Activated naive CD8-positive, alpha-beta T cell treated with anti-CD3 and anti-CD28 coated beads, Interleukin-2, amount 10 ng/mL, durations not matched to agents 7 days and 5 days (primary cell): ENCODE measurements around the gene CACNA2D1. TPM values are rescaled to one million over a fixed set of nuclear protein-coding genes. Genes with fewer than 3 reads are reported as not detected.

ENCODE experiments used
- ATAC-seq: fragments of 150-1000 bp; cut with Tn5 transposase; one replicate; pipeline ENCODE4 v1.10.0; 2021; ENCODE audit warnings: low read depth, moderate library complexity
- POLR2A ChIA-PET: fragments of 350-600 bp; sonication (Branson Sonifier 250); formaldehyde crosslinking; loops from one replicate; lab custom pipeline; 2021; ENCODE audit warnings: antibody characterized with exemption; lab: Charles Lee
- DNase-seq: peaks from one replicate; pipeline ENCODE4 v3.0.0; 2021
- H3K27ac Mint-ChIP-seq: one replicate; pipeline ENCODE4 v1.8.0; 2022; ENCODE audit warnings: mild to moderate bottlenecking, mixed read lengths
- H3K27me3 Mint-ChIP-seq: one replicate; pipeline ENCODE4 v1.8.0; 2022; ENCODE audit warnings: mild to moderate bottlenecking, moderate library complexity, mixed read lengths
- H3K36me3 Mint-ChIP-seq: one replicate; pipeline ENCODE4 v1.8.0; 2021; ENCODE audit warnings: mild to moderate bottlenecking, mixed read lengths
- H3K4me1 Mint-ChIP-seq: one replicate; pipeline ENCODE4 v1.8.0; 2021; ENCODE audit warnings: mixed read lengths
- H3K4me3 Mint-ChIP-seq: one replicate; pipeline ENCODE4 v1.8.0; 2022; ENCODE audit warnings: mild to moderate bottlenecking, moderate library complexity, mixed read lengths
- H3K9me3 Mint-ChIP-seq: one replicate; pipeline ENCODE4 v1.8.0; 2021; ENCODE audit warnings: mixed read lengths
- total RNA-seq, 2 experiments: library from RNA; stranded (reverse); gene quantifications; one replicate each; pipeline ENCODE4 v1.2.3, GENCODE V29; 2021

CACNA2D1 gene
- total RNA-seq, 2 experiments from 2014 or later = not detected

- ATAC-seq = no peak
Observed at GRCh38 chr7:82126576-82126975, 317.0 kb downstream of the CACNA2D1 start.

GRCh38 chr7:82124445-82124844 lies 319.1 kb downstream of the CACNA2D1 start:
- H3K27me3 Mint-ChIP-seq = no peaks in the 10 kb centered on the region
- ATAC-seq = no peak

More at GRCh38 chr7:82126576-82126975, 317.0 kb downstream of the CACNA2D1 start:
- POLR2A ChIA-PET = no interaction called here
- Mint-ChIP-seq H3K4me1 (no peaks in the 10 kb centered on the region), H3K4me3 (no peak overlapping the region), H3K36me3 (no peaks in the 10 kb centered on the region), H3K27me3 (no peaks in the 10 kb centered on the region), H3K27ac (no peak overlapping the region), H3K9me3 (no peaks in the 10 kb centered on the region)
- DNase-seq = no peak

GRCh38 chr7:82122275-82122674 lies 321.3 kb downstream of the CACNA2D1 start:
- Mint-ChIP-seq H3K27ac (no peak overlapping the region), H3K4me1 (no peaks in the 10 kb centered on the region), H3K36me3 (no peaks in the 10 kb centered on the region), H3K9me3 (no peaks in the 10 kb centered on the region), H3K27me3 (no peaks in the 10 kb centered on the region), H3K4me3 (no peak overlapping the region)
- POLR2A ChIA-PET = no interaction called here
- DNase-seq = no peak
- no peak for ATAC-seq

More at GRCh38 chr7:82124445-82124844, 319.1 kb downstream of the CACNA2D1 start:
- no peak for DNase-seq
- Mint-ChIP-seq H3K4me3 (no peak overlapping the region), H3K36me3 (no peaks in the 10 kb centered on the region), H3K9me3 (no peaks in the 10 kb centered on the region), H3K4me1 (no peaks in the 10 kb centered on the region), H3K27ac (no peak overlapping the region)
- POLR2A ChIA-PET = no interaction called here

- no peaks in the 10 kb centered on the region for H3K4me1 Mint-ChIP-seq
- H3K9me3 Mint-ChIP-seq = no peaks in the 10 kb centered on the region
- H3K36me3 Mint-ChIP-seq = no peaks in the 10 kb centered on the region
- H3K27me3 Mint-ChIP-seq = no peaks in the 10 kb centered on the region
- no peak overlapping the region for H3K27ac Mint-ChIP-seq
- ATAC-seq (no peak), DNase-seq (no peak)
- no peak overlapping the region for H3K4me3 Mint-ChIP-seq
- POLR2A ChIA-PET = no interaction called here
Observed at GRCh38 chr7:82114237-82114636, 329.3 kb downstream of the CACNA2D1 start.

GRCh38 chr7:82110146-82110840 lies 333.3 kb downstream of the CACNA2D1 start:
- no peaks in the 10 kb centered on the region for H3K36me3 Mint-ChIP-seq
- POLR2A ChIA-PET = no interaction called here
- H3K9me3 Mint-ChIP-seq = no peaks in the 10 kb centered on the region
- ATAC-seq = no peak
- no peak overlapping the region for H3K27ac Mint-ChIP-seq
- H3K4me3 Mint-ChIP-seq = no peak overlapping the region
- H3K4me1 Mint-ChIP-seq = no peaks in the 10 kb centered on the region
- DNase-seq = no peak
- no peaks in the 10 kb centered on the region for H3K27me3 Mint-ChIP-seq

- POLR2A ChIA-PET = no interaction called here
- Mint-ChIP-seq H3K27me3 (no peaks in the 10 kb centered on the region), H3K36me3 (no peaks in the 10 kb centered on the region), H3K27ac (no peak overlapping the region), H3K4me1 (no peaks in the 10 kb centered on the region), H3K9me3 (no peaks in the 10 kb centered on the region), H3K4me3 (no peak overlapping the region)
- DNase-seq = no peak
- ATAC-seq = no peak
Observed at GRCh38 chr7:82109288-82109687, 334.3 kb downstream of the CACNA2D1 start.

- DNase-seq = no peak
- H3K9me3 Mint-ChIP-seq = no peaks in the 10 kb centered on the region
- POLR2A ChIA-PET = no interaction called here
- H3K36me3 Mint-ChIP-seq = no peaks in the 10 kb centered on the region
- H3K27me3 Mint-ChIP-seq = no peaks in the 10 kb centered on the region
- no peaks in the 10 kb centered on the region for H3K4me1 Mint-ChIP-seq
- H3K4me3 Mint-ChIP-seq = no peak overlapping the region
- no peak overlapping the region for H3K27ac Mint-ChIP-seq
- no peak for ATAC-seq
Observed at GRCh38 chr7:82106201-82106600, 337.4 kb downstream of the CACNA2D1 start.

GRCh38 chr7:82105463-82105862 lies 338.1 kb downstream of the CACNA2D1 start:
- Mint-ChIP-seq H3K4me1 (no peaks in the 10 kb centered on the region), H3K4me3 (no peak overlapping the region), H3K27me3 (no peaks in the 10 kb centered on the region), H3K9me3 (no peaks in the 10 kb centered on the region), H3K27ac (no peak overlapping the region), H3K36me3 (no peaks in the 10 kb centered on the region)
- POLR2A ChIA-PET = no interaction called here
- ATAC-seq (no peak), DNase-seq (no peak)

- DNase-seq = no peak
- Mint-ChIP-seq H3K27me3 (no peaks in the 10 kb centered on the region), H3K4me3 (no peak overlapping the region), H3K27ac (no peak overlapping the region), H3K36me3 (no peaks in the 10 kb centered on the region), H3K4me1 (no peaks in the 10 kb centered on the region), H3K9me3 (no peaks in the 10 kb centered on the region)
- no peak for ATAC-seq
- POLR2A ChIA-PET = no interaction called here
Observed at GRCh38 chr7:82098414-82098813, 345.2 kb downstream of the CACNA2D1 start.

GRCh38 chr7:82091126-82091684 lies 352.4 kb downstream of the CACNA2D1 start:
- DNase-seq (no peak), ATAC-seq (no peak)
- POLR2A ChIA-PET = no interaction called here
- Mint-ChIP-seq H3K9me3 (no peaks in the 10 kb centered on the region), H3K36me3 (no peaks in the 10 kb centered on the region), H3K27me3 (no peaks in the 10 kb centered on the region), H3K4me3 (no peak overlapping the region), H3K27ac (no peak overlapping the region), H3K4me1 (no peaks in the 10 kb centered on the region)

GRCh38 chr7:82087099-82087498 lies 356.5 kb downstream of the CACNA2D1 start:
- POLR2A ChIA-PET = no interaction called here
- H3K4me1 Mint-ChIP-seq = no peaks in the 10 kb centered on the region

GRCh38 chr7:82085116-82085515 lies 358.5 kb downstream of the CACNA2D1 start:
- Mint-ChIP-seq H3K27me3 (no peaks in the 10 kb centered on the region), H3K4me1 (no peaks in the 10 kb centered on the region), H3K4me3 (no peak overlapping the region), H3K9me3 (no peaks in the 10 kb centered on the region), H3K36me3 (no peaks in the 10 kb centered on the region), H3K27ac (no peak overlapping the region)
- POLR2A ChIA-PET = no interaction called here
- DNase-seq (no peak), ATAC-seq (no peak)

More at GRCh38 chr7:82087099-82087498, 356.5 kb downstream of the CACNA2D1 start:
- H3K36me3 Mint-ChIP-seq = no peaks in the 10 kb centered on the region
- DNase-seq (no peak), ATAC-seq (no peak)
- H3K27ac Mint-ChIP-seq = no peak overlapping the region
- H3K4me3 Mint-ChIP-seq = no peak overlapping the region
- no peaks in the 10 kb centered on the region for H3K9me3 Mint-ChIP-seq
- H3K27me3 Mint-ChIP-seq = no peaks in the 10 kb centered on the region

GRCh38 chr7:82081644-82082224 lies 361.8 kb downstream of the CACNA2D1 start:
- no peak for DNase-seq
- Mint-ChIP-seq H3K9me3 (no peaks in the 10 kb centered on the region), H3K4me1 (no peaks in the 10 kb centered on the region), H3K27ac (no peak overlapping the region), H3K36me3 (no peaks in the 10 kb centered on the region), H3K4me3 (no peak overlapping the region), H3K27me3 (no peaks in the 10 kb centered on the region)
- ATAC-seq = no peak
- POLR2A ChIA-PET = no interaction called here
